ENCODE data around the gene DHCR24. TPM values are rescaled to one million over a fixed set of nuclear protein-coding genes. Genes with fewer than 3 reads are reported as not detected.
A peak's percentile ranks its signal among the peaks of the same experiment; 100 is the strongest.

Gene DHCR24
- total RNA-seq, 1 donor from 2014 or later, result 128 TPM

DNA sequence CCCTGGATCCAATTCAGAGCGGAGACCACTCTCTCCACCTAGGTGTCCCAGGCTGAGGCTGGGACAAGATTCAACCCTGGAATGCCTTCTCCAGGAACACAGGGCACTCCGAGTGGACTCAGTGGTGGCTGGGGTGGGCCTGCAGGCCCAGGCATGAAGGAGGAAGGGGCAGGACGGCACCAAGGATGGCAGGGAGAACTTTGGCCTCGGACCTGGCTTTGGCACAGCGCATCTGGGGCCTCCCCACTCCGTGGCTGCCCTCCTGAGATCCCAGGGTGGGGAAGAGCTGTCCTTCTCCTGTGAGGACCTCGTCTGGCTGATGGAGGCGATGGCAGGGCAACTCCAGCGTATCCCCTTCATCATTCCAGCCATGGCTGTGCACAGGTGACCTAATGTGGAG, 35.6 kb downstream of the DHCR24 start:
- H3K36me3 ChIP-seq (ENCODE audit: control insufficient read depth, insufficient read depth, low read length), result peaks cover 9% of the 10 kb centered on the region
- DNase-seq (ENCODE audit: low read depth), result no peak
- TF ChIP-seq CTCF (IDR thresholded peaks at IDR 0.05; ENCODE audit: insufficient read depth, low read length, poor library complexity, severe bottlenecking), result no peak

DNA sequence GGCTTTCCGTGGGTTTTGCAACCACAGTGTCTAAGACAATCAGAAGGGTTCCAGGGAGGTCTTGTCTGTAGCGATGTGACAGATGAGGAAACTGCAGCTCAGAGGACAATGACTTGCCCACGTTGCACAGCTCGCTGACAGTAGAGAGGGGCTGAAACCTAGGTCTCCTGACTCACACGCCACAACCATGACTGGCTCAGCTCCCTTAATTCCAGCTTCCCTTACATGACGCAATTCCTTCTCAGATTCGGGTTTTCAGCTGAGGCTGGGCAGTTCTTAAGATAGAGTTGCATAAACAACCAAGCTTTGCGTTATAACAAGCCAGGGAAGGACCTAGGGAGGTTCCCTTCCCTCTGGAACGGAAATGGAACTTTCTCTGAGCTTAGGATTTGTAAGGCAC, 36.3 kb downstream of the DHCR24 start:
- DNase-seq (ENCODE audit: low read depth), result peak; percentile 61
- TF ChIP-seq CTCF (IDR thresholded peaks at IDR 0.05; ENCODE audit: insufficient read depth, low read length, poor library complexity, severe bottlenecking), result no peak
- Histone ChIP-seq H3K36me3 (ENCODE audit: control insufficient read depth, insufficient read depth, low read length) (peaks cover 9% of the 10 kb centered on the region), H3K4me3 (ENCODE audit: low read depth, low read length) (no peak overlapping the region), H3K27me3 (ENCODE audit: control insufficient read depth, insufficient read depth, low read length) (no peaks in the 10 kb centered on the region)

More for the DNA sequence above, 35.6 kb downstream of the DHCR24 start:
- H3K4me3 ChIP-seq (ENCODE audit: low read depth, low read length), result no peak overlapping the region
- no peaks in the 10 kb centered on the region for H3K27me3 ChIP-seq (ENCODE audit: control insufficient read depth, insufficient read depth, low read length)

DNA sequence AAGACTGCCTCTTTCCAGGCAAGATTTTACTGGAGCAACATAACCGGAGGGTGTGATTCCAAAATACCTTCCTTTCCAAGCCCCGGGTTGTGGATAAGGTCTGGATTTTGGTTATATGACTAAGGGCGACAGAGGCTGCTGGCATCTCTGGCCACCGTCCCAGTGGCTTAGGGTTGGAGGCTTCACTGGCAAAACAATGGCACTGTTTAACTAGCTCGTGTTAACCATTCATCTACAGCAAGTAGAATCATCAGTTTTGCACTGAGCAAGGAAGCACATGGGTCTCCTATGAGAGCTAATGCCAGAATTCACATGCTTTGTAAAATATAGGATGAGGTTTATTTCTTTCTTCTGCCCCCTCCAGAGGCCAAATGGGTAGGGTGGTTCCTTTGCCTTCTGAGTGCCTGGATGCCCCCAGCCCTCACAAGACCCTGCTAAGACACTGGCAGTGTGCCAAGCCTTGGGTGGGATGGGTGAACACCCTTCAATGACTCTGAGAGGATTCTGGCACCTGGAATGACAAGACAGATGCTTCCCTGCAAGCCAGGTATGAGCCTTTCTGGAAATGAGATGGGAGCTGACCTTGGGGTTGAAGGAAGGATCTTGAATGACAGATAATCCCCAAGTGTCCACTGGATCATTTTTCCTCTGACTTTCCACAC, 36.8 kb downstream of the DHCR24 start:
- no peak for TF ChIP-seq CTCF (IDR thresholded peaks at IDR 0.05; ENCODE audit: insufficient read depth, low read length, poor library complexity, severe bottlenecking)
- Histone ChIP-seq H3K27me3 (ENCODE audit: control insufficient read depth, insufficient read depth, low read length) (no peaks in the 10 kb centered on the region), H3K4me3 (ENCODE audit: low read depth, low read length) (no peak overlapping the region), H3K36me3 (ENCODE audit: control insufficient read depth, insufficient read depth, low read length) (peaks cover 8% of the 10 kb centered on the region)
- no peak for DNase-seq (ENCODE audit: low read depth)

DNA sequence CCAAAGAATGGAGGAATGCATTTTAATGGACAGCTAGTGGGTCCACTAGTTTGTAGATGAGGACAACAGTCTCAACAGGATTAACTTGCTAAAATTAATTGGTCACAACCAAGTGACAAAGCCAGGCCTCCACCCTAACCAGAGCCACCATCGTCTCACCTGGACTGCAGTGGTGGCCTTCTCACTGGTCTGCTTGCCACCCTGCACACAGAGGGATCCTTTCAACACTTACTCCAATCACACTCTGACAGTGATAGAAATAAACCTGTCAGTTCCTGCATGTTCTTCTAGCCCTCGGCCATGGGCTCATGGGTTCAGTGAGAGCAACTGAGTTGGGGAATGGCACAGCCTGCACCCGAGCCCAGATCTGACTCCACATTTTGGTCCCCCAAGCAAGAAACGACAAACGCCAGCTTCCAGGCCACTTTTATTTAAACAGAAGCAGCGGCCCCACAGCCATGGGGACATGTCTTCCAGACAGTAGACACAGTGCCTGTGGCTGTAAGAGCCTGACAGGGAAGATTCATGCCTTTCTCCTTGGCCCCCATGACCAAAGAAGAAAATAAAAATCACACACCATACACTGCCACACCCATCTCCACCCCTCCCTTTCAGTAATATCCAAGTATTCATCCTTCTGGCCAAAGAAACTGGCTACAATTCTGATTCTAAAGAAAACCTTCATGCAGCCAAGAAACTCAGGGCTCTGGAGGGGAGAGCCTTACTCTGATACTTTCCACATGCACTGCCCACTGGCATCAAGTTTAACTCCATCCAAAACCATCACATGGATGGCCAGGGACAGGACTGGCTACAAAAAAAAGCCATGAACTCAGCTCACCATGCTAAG, 37.6 kb downstream of the DHCR24 start:
- Histone ChIP-seq H3K36me3 (ENCODE audit: control insufficient read depth, insufficient read depth, low read length) (peaks cover 8% of the 10 kb centered on the region), H3K27me3 (ENCODE audit: control insufficient read depth, insufficient read depth, low read length) (no peaks in the 10 kb centered on the region), H3K4me3 (ENCODE audit: low read depth, low read length) (no peak overlapping the region)
- DNase-seq (ENCODE audit: low read depth), result no peak
- no peak for TF ChIP-seq CTCF (IDR thresholded peaks at IDR 0.05; ENCODE audit: insufficient read depth, low read length, poor library complexity, severe bottlenecking)

DNA sequence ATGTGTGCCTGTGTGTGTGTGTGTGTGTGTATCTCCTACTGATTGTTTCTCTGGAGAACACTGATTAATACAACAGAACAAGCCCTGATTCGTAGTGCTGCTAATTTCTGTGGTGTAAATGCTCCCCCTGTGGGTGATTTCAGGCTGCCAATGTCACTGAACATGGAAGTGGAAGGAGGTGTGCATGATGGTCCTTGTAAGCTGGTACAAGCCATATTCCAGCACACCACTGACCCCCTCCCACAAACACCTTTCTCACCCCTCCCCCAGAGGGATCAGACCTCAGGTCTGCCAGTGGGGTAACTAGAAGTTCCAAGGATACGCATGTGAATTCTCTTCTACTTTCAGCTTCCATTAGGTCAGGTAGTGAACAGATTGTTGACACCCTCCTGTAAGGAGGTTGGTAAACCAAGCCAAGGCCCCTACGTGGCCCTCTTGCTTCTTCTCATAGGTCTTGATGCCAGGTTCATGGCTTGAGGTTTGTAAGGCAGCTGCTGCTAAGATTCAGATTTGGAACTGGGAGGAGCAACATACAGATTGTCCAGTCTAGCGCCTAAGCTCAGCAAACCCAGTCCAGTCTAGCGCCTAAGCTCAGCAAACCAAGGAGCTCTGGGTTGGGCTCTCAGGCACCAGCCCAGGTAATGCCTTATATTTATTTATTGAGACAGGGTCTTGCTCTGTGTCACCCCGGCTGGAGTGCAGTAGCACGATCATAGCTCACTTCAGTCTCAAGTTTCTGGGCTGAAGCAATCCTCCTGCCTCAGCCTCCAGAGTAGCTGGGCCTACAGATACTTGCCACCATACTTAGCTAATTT, 38.7 kb downstream of the DHCR24 start:
- Histone ChIP-seq H3K4me3 (ENCODE audit: low read depth, low read length) (no peak overlapping the region), H3K36me3 (ENCODE audit: control insufficient read depth, insufficient read depth, low read length) (peaks cover 5% of the 10 kb centered on the region), H3K27me3 (ENCODE audit: control insufficient read depth, insufficient read depth, low read length) (no peaks in the 10 kb centered on the region)
- no peak for DNase-seq (ENCODE audit: low read depth)
- TF ChIP-seq CTCF (IDR thresholded peaks at IDR 0.05; ENCODE audit: insufficient read depth, low read length, poor library complexity, severe bottlenecking), result no peak
